AG04450 (cell line): ENCODE measurements around the gene MRM2. TPM values are rescaled to one million over a fixed set of nuclear protein-coding genes. Genes with fewer than 3 reads are reported as not detected.

Experiments
- CTCF ChIA-PET: fragments of 300-600, 350-600 bp; formaldehyde crosslinking; extraction: SDS; loops from one replicate; lab custom pipeline; 2022; ENCODE audit warnings: antibody characterized with exemption, inconsistent platforms; lab: Charles Lee
- POLR2A ChIA-PET: fragments of 350-600 bp; formaldehyde crosslinking; extraction: SDS; loops from one replicate; lab custom pipeline; 2021; ENCODE audit warnings: antibody characterized with exemption, inconsistent platforms; lab: Yijun Ruan, JAX
- DNase-seq: peaks from one replicate; pipeline ENCODE4 v3.0.0-alpha.2; 2011; ENCODE audit warnings: low read depth, low spot score
- H3K27ac ChIP-seq: one replicate; pipeline ENCODE4 v1.5.1; 2012; ENCODE audit warnings: low read depth, low read length, control low read depth
- H3K27me3 ChIP-seq: one replicate; pipeline ENCODE4 v1.6.0; 2012; ENCODE audit warnings: low read length; ENCODE audit not compliant: control insufficient read depth, insufficient read depth
- H3K4me3 ChIP-seq: 2 replicates; pipeline ENCODE4 v1.5.1; 2011; ENCODE audit warnings: mild to moderate bottlenecking, low read depth, low read length, control low read depth
- H3K9me3 ChIP-seq: 2 replicates; pipeline ENCODE4 v1.5.1; 2012; ENCODE audit warnings: low read length; ENCODE audit not compliant: control insufficient read depth, insufficient read depth
- polyA plus RNA-seq: library from polyadenylated mRNA; depleted of rRNA; stranded (reverse); fragments of >200 nt; gene quantifications from 2 replicates; pipeline ENCODE4 v1.2.3, GENCODE V29; 2011
- TF ChIP-seq, protein P1 (sequence below): IDR thresholded peaks from 2 replicates; pipeline ENCODE4 v1.5.1; 2011; ENCODE audit warnings: low read depth, low read length, control low read depth, inconsistent platforms

The MRM2 gene
- polyA plus RNA-seq, 1 experiment, result 18.4 TPM

DNA sequence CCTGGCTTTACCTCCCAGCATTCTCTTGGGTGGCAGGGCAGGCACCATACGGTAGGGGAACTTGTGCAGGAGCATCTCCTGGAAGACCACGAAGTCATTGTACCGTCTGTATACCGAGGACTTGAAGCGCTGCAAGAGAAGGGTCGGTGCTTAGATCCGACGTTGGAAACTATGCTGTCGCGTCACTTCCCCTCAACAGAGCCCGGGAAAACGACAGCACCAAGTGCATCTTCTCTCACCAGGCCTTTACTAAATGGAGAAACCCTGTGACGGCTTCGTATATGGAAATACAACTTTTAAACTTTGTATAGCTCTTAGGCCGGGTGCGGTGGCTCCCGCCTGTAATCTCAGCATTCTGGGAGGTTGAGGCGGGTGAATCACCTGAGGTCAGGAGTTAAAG is 33.1 kb upstream of the MRM2 start:
- no peak for DNase-seq
- no peak overlapping the region for H3K27ac ChIP-seq
- TF ChIP-seq, protein P1, sequence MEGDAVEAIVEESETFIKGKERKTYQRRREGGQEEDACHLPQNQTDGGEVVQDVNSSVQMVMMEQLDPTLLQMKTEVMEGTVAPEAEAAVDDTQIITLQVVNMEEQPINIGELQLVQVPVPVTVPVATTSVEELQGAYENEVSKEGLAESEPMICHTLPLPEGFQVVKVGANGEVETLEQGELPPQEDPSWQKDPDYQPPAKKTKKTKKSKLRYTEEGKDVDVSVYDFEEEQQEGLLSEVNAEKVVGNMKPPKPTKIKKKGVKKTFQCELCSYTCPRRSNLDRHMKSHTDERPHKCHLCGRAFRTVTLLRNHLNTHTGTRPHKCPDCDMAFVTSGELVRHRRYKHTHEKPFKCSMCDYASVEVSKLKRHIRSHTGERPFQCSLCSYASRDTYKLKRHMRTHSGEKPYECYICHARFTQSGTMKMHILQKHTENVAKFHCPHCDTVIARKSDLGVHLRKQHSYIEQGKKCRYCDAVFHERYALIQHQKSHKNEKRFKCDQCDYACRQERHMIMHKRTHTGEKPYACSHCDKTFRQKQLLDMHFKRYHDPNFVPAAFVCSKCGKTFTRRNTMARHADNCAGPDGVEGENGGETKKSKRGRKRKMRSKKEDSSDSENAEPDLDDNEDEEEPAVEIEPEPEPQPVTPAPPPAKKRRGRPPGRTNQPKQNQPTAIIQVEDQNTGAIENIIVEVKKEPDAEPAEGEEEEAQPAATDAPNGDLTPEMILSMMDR, result no peak
- ChIA-PET CTCF (no interaction called here), POLR2A (no interaction called here)
- no peaks in the 10 kb centered on the region for H3K9me3 ChIP-seq
- no peaks in the 10 kb centered on the region for H3K27me3 ChIP-seq
- no peak overlapping the region for H3K4me3 ChIP-seq

DNA sequence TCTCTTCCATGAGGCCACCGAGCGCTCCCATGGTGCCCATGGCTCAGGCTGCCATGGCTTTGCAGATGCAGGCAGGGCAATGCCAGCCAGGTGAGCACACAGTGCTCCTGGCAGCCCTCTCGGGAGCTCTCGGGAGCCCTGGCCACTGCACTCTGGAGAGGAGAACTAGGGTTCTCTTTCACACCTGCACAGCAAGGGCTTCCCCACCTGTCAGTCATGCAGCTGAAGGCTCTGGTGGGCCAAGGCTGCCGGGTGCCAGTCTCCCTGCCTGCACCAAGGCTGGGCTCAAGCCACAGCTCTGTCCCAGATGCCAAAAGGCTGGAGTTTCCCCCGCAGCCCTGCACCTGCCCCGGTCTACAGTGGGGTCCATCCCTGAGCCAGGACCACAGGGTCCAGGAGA is 32.7 kb upstream of the MRM2 start:
- TF ChIP-seq, protein P1, result no peak
- no peaks in the 10 kb centered on the region for H3K27me3 ChIP-seq
- H3K27ac ChIP-seq, result no peak overlapping the region
- ChIA-PET CTCF (no interaction called here), POLR2A (no interaction called here)
- H3K4me3 ChIP-seq, result no peak overlapping the region
- no peaks in the 10 kb centered on the region for H3K9me3 ChIP-seq
- no peak for DNase-seq

DNA sequence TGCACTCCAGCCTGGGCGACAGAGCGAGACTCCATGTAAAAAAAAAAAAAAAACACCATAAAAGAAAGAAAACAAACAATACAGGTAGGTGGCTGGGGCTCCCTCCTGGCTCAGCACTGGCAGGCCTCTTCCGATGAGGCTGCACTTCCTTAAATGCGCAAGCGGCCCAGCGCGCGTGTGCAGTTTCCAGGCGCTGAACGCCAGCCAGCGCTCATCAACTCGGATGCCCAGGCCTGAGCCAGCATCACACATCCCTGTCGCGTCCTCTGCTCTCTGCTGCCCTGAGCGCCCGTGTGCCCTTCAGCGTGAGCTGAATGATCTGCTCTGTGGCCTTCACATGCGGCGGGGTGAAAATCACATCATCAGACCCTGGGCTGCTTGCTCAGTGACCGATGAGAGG is 31.9 kb upstream of the MRM2 start:
- ChIA-PET POLR2A (no interaction called here), CTCF (no interaction called here)
- no peak overlapping the region for H3K4me3 ChIP-seq
- no peak overlapping the region for H3K27ac ChIP-seq
- DNase-seq, result no peak
- TF ChIP-seq, protein P1, result no peak
- no peaks in the 10 kb centered on the region for H3K9me3 ChIP-seq
- no peaks in the 10 kb centered on the region for H3K27me3 ChIP-seq

DNA sequence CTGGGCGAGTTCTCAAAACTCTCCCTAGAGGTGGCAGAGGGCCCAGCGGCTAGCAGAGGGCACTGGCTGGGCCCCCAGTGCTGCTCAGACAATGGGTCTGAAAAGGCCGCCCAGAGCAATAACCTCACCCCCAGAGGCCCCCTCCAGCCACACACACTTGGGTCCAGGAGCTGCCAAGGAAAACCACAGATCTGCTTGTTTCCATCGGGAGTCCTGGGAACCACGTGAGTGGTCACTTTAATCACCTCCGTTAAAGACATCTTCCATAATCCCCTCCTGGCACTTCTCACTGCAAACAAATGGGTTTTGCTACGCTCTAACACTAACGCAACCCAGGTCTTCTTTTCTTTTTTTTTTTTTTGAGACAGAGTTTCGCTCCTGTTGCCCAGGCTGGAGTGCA is 30.0 kb upstream of the MRM2 start:
- CTCF ChIA-PET, result no interaction called here
- TF ChIP-seq, protein P1, result no peak
- Histone ChIP-seq H3K27me3 (no peaks in the 10 kb centered on the region), H3K9me3 (no peaks in the 10 kb centered on the region), H3K4me3 (no peak overlapping the region), H3K27ac (no peak overlapping the region)
- POLR2A ChIA-PET, result no interaction called here
- DNase-seq, result no peak

DNA sequence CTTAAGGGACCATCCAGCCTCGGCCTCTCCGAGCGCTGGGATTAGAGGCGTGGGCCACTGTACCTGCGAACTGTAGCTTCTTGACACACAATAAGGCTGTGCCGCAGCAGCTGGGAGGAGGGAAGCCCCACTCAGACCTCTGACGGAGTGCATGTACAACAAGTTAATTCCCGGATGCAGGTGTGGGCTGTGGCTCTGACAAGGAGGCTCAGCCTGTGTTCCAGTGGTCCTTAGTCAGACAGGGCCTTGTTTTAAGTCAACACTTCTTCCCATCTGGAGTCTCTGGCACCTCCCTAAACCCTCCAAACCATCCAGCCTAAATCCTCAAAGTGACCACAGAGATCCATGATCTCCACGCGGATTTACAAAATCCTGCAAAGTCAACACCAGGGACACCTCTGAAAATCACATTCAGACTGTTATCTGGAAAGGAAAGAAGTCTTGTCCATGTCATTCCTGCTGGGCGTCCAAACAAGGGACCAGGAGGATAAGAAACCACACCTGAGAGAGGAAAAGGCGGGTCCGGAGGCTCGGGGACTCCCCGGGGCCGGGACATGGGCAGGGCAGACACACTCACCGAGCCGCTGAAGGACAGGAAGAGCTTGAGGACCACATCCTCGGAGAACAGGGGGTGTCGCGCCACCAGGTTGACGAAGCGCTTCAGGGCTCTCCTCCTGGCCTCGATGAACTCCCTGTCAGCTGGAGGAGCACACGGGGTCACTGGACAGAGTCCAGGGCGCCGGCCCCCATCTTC is 29.4 kb upstream of the MRM2 start:
- Histone ChIP-seq H3K27ac (no peak overlapping the region), H3K9me3 (no peaks in the 10 kb centered on the region), H3K4me3 (no peak overlapping the region), H3K27me3 (no peaks in the 10 kb centered on the region)
- DNase-seq, result no peak
- TF ChIP-seq, protein P1, result no peak
- CTCF ChIA-PET, result no interaction called here
- POLR2A ChIA-PET, result no interaction called here
